ENCODE measurements around the gene CD37.
"Not testable (repeated sequence)": the region's sequence is repeated elsewhere in the genome, so short reads cannot be mapped to it uniquely, and the experiment has no call there.

Gene CD37

DNA sequence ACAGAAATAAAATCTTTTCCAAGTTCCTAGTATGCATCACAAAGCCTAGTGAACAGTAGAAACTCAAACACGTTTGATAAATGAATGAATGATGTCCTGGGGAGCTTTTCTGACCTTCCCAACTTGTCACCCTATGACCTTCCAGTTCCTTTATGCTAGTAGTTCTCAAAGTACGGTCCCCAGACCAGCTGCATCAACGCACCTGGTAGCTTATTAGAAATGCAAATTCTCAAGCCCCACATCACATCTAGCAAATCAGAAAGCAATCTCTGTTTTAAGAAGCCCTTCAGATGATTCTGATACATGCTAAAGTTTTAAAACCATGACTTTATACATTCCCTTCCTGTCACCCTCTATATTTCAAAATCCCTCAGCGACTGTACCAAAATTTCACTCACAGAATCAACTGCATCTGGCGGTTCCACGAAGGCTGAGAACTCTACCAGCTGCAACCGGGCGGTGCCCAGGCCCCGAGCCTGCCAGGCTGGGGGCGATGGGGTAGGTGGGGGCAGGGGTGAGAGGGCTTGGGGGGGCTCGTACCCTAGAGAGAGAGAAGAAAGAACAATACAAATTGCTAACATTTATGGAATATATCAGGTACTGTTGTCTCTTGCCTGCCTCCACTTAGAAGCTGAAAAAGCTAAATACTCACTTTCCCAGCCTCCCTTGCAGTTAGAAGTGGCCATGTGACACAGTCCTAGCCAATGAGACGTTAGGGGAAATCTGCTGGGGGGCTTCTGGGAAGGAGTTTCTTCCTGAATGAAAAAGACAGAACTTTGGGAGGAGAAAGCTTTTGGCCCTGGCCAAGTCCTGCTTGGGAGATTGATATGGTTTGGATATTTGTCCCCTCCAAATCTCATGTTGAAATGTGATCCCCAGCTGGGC, 13.3 kb downstream of the CD37 start:
- DNase-seq, result no peak

- DNase-seq, result no peak
Measured at GRCh38 chr19:49349567-49349966, 14.4 kb downstream of the CD37 start.

GRCh38 chr19:49355909-49356353, 20.7 kb downstream of the CD37 start:
- DNase-seq, result no peak

- DNase-seq, result no peak
Measured at GRCh38 chr19:49356382-49356781, 21.2 kb downstream of the CD37 start.

- DNase-seq, result no peak
Measured at GRCh38 chr19:49357186-49357585, 22.0 kb downstream of the CD37 start.

GRCh38 chr19:49359851-49360820, 24.9 kb downstream of the CD37 start:
- no peak for DNase-seq

DNA sequence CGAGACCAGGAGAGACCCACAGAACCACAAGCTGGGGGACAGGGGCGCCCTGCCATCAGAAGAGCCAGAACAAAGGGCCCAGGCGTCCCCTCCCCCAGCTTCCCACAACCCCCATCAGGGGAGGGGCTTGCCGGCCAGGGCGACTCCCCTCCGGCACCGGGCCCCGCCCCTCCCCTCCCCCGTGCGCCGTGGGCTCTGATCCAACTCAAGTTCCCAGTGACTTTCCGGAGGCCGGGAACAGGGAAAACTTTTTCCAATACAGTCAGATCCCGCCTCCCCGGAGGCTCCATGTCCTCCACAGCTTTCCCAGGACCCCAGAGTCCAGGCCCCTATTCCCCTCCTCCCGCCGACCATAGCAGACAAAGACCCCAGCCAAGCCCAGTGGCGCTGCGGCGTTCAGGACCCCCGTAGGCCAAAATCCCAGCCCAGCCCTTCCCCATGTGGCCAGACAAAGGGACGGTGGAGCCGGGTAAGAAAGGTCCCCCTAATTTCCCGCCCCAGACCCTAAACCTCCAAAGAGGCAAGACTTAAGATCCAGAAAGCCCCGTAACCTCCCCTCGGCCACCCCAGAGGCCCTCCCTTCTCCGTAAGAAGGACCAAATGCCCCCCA, 26.3 kb downstream of the CD37 start:
- no peak for DNase-seq

DNA sequence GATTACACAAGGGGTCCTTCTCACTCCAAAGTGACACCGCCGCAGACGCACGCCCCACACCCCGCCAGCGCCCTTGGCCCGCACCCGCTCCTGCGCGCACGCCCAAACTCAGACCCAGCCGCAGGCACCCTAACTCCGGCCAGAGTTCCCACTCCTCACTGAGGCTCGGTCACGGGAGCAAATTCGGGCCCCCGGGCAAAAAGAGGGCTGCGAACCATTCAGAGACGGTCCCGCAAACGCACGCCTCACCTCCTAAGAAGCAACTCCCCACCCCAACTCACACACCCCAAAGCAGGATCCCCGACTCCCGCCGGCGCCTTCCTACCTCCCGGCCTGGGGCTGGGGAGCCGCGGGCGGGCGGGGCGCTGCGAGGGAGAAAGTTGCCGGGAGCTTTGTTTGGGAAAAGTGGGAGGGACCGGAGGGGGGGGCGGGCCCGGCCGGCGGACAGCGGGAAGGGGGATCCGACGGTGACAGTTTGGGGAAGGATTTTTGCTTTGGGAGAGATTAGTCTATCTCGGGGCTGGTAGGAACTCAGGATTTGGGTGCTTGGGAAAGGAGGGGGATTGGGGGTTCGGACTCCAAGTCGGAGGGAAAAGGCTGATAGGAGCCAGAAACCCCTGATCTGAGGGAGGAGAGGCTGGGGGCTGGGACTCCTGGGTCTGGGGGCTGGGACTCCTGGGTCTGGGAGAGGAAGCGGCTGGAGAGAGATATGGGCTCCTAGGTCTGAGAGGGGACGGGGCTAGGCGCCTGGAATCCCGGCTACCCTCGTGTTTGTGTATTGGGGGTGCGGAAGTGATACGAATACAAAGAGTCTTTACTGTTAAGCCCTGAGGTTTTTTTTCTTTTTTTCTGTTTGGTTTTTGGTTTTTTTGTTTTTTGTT, 27.1 kb downstream of the CD37 start, which contains the start of gene TEAD2:
Gene TEAD2 (minus strand): TSS at position 369 of the 881 bp plus-strand sequence. CDS start 2,341 bp downstream, outside the sequence.
- no peak for DNase-seq

DNA sequence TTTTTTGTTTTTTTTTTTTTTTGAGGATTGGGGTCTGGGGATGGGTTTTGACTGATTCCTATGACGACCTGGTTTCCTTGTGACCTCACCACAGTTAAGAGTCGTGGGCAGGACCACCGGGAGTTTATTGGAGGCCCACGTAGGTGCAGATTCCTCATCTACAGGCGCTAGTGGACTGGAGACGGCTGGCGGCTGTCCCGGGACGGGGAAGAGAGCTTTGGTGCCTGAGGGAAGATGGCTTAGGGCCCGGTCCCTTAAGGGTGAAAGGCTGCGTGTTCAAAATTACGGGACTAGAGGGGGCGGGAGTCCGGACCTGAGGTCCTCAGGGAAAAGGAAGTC, 27.7 kb downstream of the CD37 start:
- no peak for DNase-seq

GRCh38 chr19:49363268-49364082, 28.3 kb downstream of the CD37 start, which contains the start of gene DKKL1:
Gene DKKL1 (plus strand): TSS chr19:49363877. CDS start chr19:49363999, 122 bp downstream.
- peak; percentile 65 for DNase-seq

- no peak for DNase-seq
Measured at GRCh38 chr19:49364083-49364737, 29.0 kb downstream of the CD37 start.

DNA sequence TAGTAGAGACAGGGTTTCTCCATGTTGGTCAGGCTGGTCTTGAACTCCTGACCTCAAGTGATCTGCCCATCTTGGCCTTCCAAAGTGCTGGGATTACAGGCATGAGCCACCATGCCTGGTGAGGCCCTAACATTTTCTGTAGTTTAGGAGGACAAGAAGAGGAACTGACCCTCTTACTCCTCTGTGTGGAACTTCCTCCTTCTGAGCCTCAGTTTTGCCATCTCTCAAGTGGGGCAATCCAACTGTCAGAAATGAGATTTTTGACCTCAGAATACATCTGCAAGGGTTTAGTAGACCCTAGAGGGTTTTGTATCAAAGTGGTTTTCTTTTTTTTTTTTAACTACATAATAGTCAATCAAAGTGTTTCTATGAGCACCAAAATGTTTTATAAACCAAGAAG, 30.9 kb downstream of the CD37 start:
- no peak for DNase-seq

DNA sequence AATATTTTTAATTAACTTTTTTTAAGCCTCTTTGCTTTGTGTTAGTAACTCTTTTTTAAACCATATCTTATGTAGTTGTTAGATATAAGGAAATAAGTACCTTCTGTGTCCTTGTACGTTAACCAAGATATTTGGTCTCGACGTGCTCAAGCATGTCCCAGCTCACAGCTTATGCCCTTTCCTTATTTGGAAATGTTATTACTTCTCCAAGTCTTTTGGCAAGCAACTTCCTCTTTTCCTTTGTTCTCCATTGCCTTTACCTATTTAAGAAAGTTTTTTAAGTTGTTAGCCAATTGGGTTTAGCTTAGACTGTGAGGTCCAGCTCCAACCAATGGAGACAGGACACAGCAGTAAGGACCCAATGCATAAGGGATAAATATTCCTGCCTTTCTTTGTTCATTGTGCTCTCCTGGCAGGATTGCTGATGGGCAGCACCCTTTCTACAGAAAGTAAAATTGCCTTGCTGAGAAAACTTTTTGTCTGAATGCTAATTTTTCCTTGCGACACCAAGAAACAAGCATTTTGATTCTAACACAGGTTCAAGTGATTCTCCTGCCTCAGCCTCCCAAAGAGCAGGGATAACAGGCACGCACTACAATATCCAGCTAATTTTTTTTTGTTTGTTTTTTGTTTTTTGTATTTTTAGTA, 33.6 kb downstream of the CD37 start:
- no peak for DNase-seq

GRCh38 chr19:49371184-49371583, 36.0 kb downstream of the CD37 start:
- DNase-seq, result no peak

GRCh38 chr19:49373174-49373573, 38.0 kb downstream of the CD37 start:
- not testable (repeated sequence) for DNase-seq

DNA sequence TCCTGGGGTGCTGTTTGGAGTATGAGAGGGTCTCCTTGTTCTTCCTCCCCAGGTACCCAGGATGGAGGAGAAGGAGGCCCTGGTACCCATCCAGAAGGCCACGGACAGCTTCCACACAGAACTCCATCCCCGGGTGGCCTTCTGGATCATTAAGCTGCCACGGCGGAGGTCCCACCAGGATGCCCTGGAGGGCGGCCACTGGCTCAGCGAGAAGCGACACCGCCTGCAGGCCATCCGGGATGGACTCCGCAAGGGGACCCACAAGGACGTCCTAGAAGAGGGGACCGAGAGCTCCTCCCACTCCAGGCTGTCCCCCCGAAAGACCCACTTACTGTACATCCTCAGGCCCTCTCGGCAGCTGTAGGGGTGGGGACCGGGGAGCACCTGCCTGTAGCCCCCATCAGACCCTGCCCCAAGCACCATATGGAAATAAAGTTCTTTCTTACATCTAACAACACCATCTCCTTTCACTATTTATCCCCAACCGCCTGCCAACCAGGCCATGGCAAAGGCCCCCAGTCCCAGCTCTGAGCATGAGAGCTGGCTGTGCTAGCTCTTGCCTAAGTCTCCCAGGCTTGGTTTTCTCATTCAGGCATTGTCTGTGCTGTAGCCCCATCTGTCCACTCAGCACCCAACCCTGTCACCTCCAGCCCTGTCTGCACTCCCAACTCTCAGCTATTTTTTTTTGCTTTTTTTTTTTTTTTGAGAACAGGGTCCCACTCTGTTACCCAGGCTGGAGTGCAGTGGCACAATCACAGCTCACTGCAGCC, 39.6 kb downstream of the CD37 start:
- DNase-seq, result no peak

DNA sequence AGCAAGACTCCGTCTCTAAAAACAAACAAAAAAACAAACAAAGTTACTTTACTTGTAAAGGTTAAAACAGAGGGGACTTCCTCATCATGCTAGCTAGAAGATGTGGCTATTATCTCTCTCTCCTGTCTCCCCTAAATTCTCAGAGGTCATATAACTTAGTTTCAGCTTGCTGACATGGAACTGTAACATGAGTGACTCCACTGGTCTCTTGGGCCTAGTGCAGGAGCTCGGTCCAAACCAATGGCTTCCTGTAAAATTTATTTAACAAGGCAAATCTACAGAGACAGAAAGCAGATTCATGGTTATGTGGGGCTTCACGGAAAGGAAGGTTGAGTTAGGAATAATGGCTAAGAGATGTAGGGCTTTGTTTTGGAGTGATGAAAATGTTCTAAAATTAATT, 43.3 kb downstream of the CD37 start:
- no peak for DNase-seq

DNA sequence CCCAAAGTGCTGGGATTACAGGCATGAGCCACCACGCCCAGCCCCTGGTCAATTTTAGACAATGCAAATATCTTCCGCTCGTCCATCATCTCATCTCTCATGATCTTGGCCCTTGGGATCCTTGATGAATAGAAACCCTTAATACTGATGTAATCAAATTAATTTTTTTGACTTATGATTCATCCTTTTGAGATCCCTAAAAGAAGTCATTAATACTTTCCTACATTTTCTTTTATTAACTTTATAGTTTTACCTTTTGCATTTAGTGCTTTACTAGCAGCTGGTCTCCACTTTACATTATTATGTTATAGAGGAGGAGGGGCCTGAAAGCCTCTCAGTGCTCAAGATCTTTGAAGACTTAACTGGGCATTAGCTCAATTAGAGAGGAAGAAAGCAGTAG, 45.2 kb downstream of the CD37 start:
- DNase-seq, result no peak

DNA sequence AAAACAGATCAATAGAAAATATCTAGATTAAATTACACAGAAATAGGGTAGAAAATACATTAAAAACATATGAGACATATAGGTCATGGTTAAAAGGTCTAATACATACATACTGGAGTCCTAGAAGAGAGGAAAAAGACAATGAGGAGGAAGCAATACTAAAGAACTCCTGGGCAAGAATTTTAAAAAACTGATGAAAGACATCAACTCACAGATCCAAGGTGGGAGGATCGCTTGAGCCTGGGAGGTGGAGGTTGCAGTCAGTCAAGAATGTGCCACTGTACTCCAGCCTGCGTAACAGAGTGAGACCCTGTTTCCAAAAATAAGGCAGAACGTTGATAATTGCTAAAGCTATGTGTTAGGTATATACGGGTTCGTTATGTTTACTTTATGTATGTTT, 47.4 kb downstream of the CD37 start:
- DNase-seq, result no peak

Measured in NCI-H748 treated with DMSO at 0.1 percent for 48 hours (cell line).